CD14-positive monocyte (primary cell): Measurements from ENCODE around the gene GRXCR1. TPM values are rescaled to one million over a fixed set of nuclear protein-coding genes. Genes with fewer than 3 reads are reported as not detected.

Source experiments
- DNase-seq, 3 donors: peaks; one replicate each; pipeline ENCODE4 v3.0.0-alpha.2; 2011 to 2022
- H2AFZ ChIP-seq: 2 replicates; pipeline ENCODE4 v1.6.0; 2012; ENCODE audit warnings: mild to moderate bottlenecking, low read depth, low read length, inconsistent platforms; ENCODE audit not compliant: insufficient read depth, poor library complexity, severe bottlenecking
- H3K27ac ChIP-seq, 2 donors: 1 replicate in 1 of 2; 2 replicates in 1 of 2; pipeline ENCODE4 v1.5.1; 2012 to 2013; ENCODE audit warnings: low read length in 2 of 2, control low read depth in 1 of 2, inconsistent platforms in 1 of 2, low read depth in 1 of 2, mild to moderate bottlenecking in 1 of 2
- H3K27me3 ChIP-seq, 2 donors: one replicate each; pipeline versions ENCODE4 v1.6.0 to v1.6.1; 2011 to 2013; ENCODE audit warnings: low read length in 2 of 2; ENCODE audit not compliant: control insufficient read depth in 2 of 2, insufficient read depth in 2 of 2
- H3K36me3 ChIP-seq, 2 donors: replicated peaks in 1 of 2; 1 replicate in 1 of 2; 2 replicates in 1 of 2; pipeline versions ENCODE4 v1.5.1 to v1.6.1; 2012 to 2013; ENCODE audit warnings: low read length in 2 of 2, control low read depth in 1 of 2, inconsistent platforms in 1 of 2, mild to moderate bottlenecking in 1 of 2; ENCODE audit not compliant: insufficient read depth in 2 of 2, control insufficient read depth in 1 of 2
- H3K4me1 ChIP-seq, 2 donors: 1 replicate in 1 of 2; 2 replicates in 1 of 2; pipeline versions ENCODE4 v1.5.1 to v1.6.1; 2012 to 2013; ENCODE audit warnings: low read length in 2 of 2, control low read depth in 1 of 2, inconsistent platforms in 1 of 2, mild to moderate bottlenecking in 1 of 2, moderate library complexity in 1 of 2; ENCODE audit not compliant: insufficient read depth in 2 of 2, control insufficient read depth in 1 of 2
- H3K4me2 ChIP-seq: replicated peaks from 2 replicates; pipeline ENCODE3; 2012; ENCODE audit warnings: low read length, moderate library complexity, mild to moderate bottlenecking; ENCODE audit not compliant: poor library complexity, severe bottlenecking; ENCODE audit errors: extremely low read depth
- H3K4me3 ChIP-seq, 3 experiments: fragments of 200-600 bp in 1 of 3; sonication (generic) in 1 of 3; replicated peaks in 1 of 3; 1 replicate in 2 of 3; 2 replicates in 1 of 3; pipeline ENCODE4 v1.5.1; 2011 to 2013; ENCODE audit warnings: low read length in 3 of 3, mild to moderate bottlenecking in 3 of 3, control low read depth in 2 of 3, low read depth in 2 of 3, inconsistent platforms in 1 of 3, moderate library complexity in 1 of 3
- H3K79me2 ChIP-seq: 2 replicates; pipeline ENCODE4 v1.6.0; 2012; ENCODE audit warnings: mild to moderate bottlenecking, control low read depth, inconsistent platforms, low read length, moderate library complexity; ENCODE audit not compliant: insufficient read depth
- H3K9ac ChIP-seq: 2 replicates; pipeline ENCODE4 v1.6.0; 2017; ENCODE audit warnings: low read length, mild to moderate bottlenecking; ENCODE audit not compliant: insufficient read depth, poor library complexity, severe bottlenecking
- H3K9me3 ChIP-seq, 2 donors: replicated peaks in 1 of 2; 1 replicate in 1 of 2; 2 replicates in 1 of 2; pipeline versions ENCODE4 v1.5.1 to v1.6.1; 2012 to 2013; ENCODE audit warnings: low read length in 2 of 2, control low read depth in 1 of 2; ENCODE audit not compliant: control insufficient read depth in 1 of 2, insufficient read depth in 1 of 2
- H4K20me1 ChIP-seq: 2 replicates; pipeline ENCODE4 v1.6.0; 2012; ENCODE audit warnings: mild to moderate bottlenecking, low read length, control low read depth, moderate library complexity; ENCODE audit not compliant: insufficient read depth
- H3K27ac Mint-ChIP-seq, 7 donors: one replicate each; pipeline ENCODE4 v1.8.0; 2020; ENCODE audit warnings: mild to moderate bottlenecking in 7 of 7, mixed read lengths in 7 of 7, moderate library complexity in 6 of 7, inconsistent platforms in 2 of 7
- H3K27me3 Mint-ChIP-seq, 3 donors: one replicate each; pipeline ENCODE4 v1.8.0; 2021 to 2022; ENCODE audit warnings: low read depth in 3 of 3, mild to moderate bottlenecking in 3 of 3, mixed read lengths in 3 of 3, moderate library complexity in 3 of 3, inconsistent platforms in 1 of 3
- H3K36me3 Mint-ChIP-seq, 2 donors: one replicate each; pipeline ENCODE4 v1.8.0; 2020; ENCODE audit warnings: mixed read lengths in 2 of 2, inconsistent platforms in 1 of 2, mild to moderate bottlenecking in 1 of 2
- H3K4me1 Mint-ChIP-seq: one replicate; pipeline ENCODE4 v1.8.0; 2020; ENCODE audit warnings: mild to moderate bottlenecking, mixed read lengths
- H3K4me3 Mint-ChIP-seq, 2 donors: one replicate each; pipeline ENCODE4 v1.8.0; 2020; ENCODE audit warnings: mild to moderate bottlenecking in 2 of 2, mixed read lengths in 2 of 2, moderate library complexity in 1 of 2
- H3K9me3 Mint-ChIP-seq, 7 donors: one replicate each; pipeline ENCODE4 v1.8.0; 2020 to 2022; ENCODE audit warnings: mixed read lengths in 7 of 7, mild to moderate bottlenecking in 6 of 7, moderate library complexity in 6 of 7, inconsistent platforms in 2 of 7
- CTCF ChIP-seq: fragments of 200-600 bp; IDR thresholded peaks from one replicate; pipeline ENCODE4 v1.8.0; 2022; ENCODE audit warnings: antibody characterized with exemption, mild to moderate bottlenecking
- WGBS: methylation state at CpG from one replicate; pipeline ENCODE4 v1.1.5; 2013; ENCODE audit warnings: missing lambda C conversion rate; ENCODE audit not compliant: insufficient coverage; 5-methylcytosine and 5-hydroxymethylcytosine counted together
- intact Hi-C, 2 donors: fragments of 100-400 bp; cut with micrococcal nuclease; formaldehyde crosslinking; loops; one replicate each; pipeline versions ENCODE4 v1.15.0 to v1.15.1; 2023
- polyA plus RNA-seq, 3 donors: library from polyadenylated mRNA; depleted of rRNA in 1 of 3; unstranded in 2 of 3; stranded (reverse) in 1 of 3; fragments of 300-500 nt in 2 of 3; fragments of >200 nt in 1 of 3; fragmentation: Illumina TruSeq in 2 of 3; gene quantifications; 1 replicate in 2 of 3; 2 replicates in 1 of 3; pipeline ENCODE4 v1.2.3, GENCODE V29; 2012 to 2021

Gene GRXCR1
- polyA plus RNA-seq, 3 donors: not detected

GRCh38 chr4:42923431-42923830, 30.9 kb downstream of the GRXCR1 start:
- no peak for TF ChIP-seq CTCF
- DNase-seq: no peak
- Histone ChIP-seq H3K36me3 (no peaks in the 10 kb centered on the region), H3K9me3 (no peaks in the 10 kb centered on the region), H3K4me3 (no peak overlapping the region), H4K20me1 (no peaks in the 10 kb centered on the region), H3K4me1 (no peaks in the 10 kb centered on the region), H3K27me3 (no peaks in the 10 kb centered on the region), H3K79me2 (no peaks in the 10 kb centered on the region), H3K9ac (no peak overlapping the region), H3K4me2 (no peak overlapping the region), H3K27ac (no peak overlapping the region), H2AFZ (no peak overlapping the region)
- Mint-ChIP-seq H3K36me3 (no peaks in the 10 kb centered on the region), H3K27me3 (peaks cover 0 to 2% (median 1%) of the 10 kb centered on the region in 3 donors), H3K4me1 (no peaks in the 10 kb centered on the region), H3K9me3 (peaks cover 0 to 7% (median 2%) of the 10 kb centered on the region in 7 donors), H3K4me3 (no peak overlapping the region), H3K27ac (no peak overlapping the region)
- intact Hi-C loops: no loop called here

- Histone ChIP-seq H3K4me2 (no peak overlapping the region), H3K79me2 (no peaks in the 10 kb centered on the region), H3K36me3 (no peaks in the 10 kb centered on the region), H3K27me3 (no peaks in the 10 kb centered on the region), H3K4me3 (no peak overlapping the region), H4K20me1 (no peaks in the 10 kb centered on the region), H3K27ac (no peak overlapping the region), H2AFZ (no peak overlapping the region), H3K9ac (no peak overlapping the region), H3K9me3 (no peaks in the 10 kb centered on the region), H3K4me1 (no peaks in the 10 kb centered on the region)
- Mint-ChIP-seq H3K27ac (no peak overlapping the region), H3K9me3 (peaks cover 0 to 3% (median 2%) of the 10 kb centered on the region in 7 donors), H3K4me1 (no peaks in the 10 kb centered on the region), H3K36me3 (no peaks in the 10 kb centered on the region), H3K4me3 (no peak overlapping the region), H3K27me3 (peaks cover 0 to 2% (median 1%) of the 10 kb centered on the region in 3 donors)
- WGBS: no CpG with 5 or more reads among the region's 3 CpGs
- TF ChIP-seq CTCF: no peak
- no peak for DNase-seq
- intact Hi-C loops: no loop called here
These were observed 33.4 kb downstream of the GRXCR1 start for GRCh38 chr4:42925921-42926320.
